CD4-positive, alpha-beta T cell treated with Interferon gamma for 1 hour (primary cell): ENCODE results near the gene BTC.
"Not testable (repeated sequence)": the region's sequence is repeated elsewhere in the genome, so short reads cannot be mapped to it uniquely, and the experiment has no call there.

ENCODE experiments used
- DNase-seq: peaks from one replicate; pipeline ENCODE4 v3.0.0-alpha.2; 2020

Gene BTC, protein sequence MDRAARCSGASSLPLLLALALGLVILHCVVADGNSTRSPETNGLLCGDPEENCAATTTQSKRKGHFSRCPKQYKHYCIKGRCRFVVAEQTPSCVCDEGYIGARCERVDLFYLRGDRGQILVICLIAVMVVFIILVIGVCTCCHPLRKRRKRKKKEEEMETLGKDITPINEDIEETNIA

DNA sequence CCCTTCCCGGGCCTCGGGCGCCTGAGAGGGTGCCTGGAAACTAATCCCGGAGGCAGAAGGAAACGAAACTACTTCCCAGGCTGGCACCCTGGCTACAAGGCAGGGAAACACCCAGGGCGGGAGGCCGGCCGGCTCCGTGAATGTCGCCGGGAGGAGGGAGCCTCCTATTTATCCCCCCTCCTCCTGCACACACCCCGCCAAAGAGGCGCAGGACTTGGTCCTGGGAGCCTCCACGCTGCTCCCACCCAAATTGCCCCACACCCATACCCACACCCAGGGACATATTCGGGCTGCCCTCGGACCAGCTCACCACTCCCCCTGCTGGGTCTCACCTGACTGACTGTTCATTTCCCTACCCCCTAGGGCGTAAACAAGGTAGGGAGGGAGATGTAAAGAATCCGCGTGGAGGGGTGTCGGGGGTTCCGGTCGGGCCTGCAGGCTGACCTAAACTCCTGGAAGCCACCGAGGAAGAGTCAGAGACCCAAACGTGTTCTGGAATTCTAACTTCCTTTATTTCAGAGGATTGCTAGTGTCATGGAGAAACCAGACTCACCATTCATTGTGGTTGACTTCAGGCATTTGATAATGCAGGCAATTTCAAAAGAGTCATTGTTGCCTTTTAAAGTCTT lies at the start of gene BTC:
Gene BTC (minus strand): TSS at position 142 of the 629 bp plus-strand sequence. CDS start 198 bp downstream, outside the sequence.
- DNase-seq, result no peak

DNA sequence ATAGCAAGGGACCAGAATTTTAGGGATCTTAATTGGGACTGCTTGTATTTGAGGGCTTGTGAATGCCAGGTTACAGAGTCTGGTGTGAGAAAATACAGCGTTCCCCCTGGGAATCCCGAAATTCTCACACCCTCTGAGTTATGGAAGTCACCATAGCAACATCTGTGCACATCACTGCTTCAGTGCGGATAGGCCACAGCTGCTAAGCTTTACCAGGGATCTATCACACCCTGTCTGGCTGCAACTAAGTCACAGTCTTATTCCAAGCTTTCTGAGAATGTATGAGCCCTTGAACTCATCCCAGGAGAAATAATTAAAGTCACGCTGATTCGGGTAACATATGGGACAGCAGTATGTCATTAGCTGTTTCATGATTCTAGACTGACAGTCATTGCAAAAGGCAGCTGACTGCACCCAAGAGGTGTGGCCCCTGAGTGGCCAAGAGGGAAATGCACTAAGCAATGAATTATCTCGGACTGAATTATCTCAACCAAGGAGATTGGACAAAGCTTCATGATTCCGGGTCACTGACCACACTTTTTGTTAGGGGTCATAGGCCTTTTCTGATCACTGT lies 46.7 kb upstream of the BTC start:
- DNase-seq, result no peak

DNA sequence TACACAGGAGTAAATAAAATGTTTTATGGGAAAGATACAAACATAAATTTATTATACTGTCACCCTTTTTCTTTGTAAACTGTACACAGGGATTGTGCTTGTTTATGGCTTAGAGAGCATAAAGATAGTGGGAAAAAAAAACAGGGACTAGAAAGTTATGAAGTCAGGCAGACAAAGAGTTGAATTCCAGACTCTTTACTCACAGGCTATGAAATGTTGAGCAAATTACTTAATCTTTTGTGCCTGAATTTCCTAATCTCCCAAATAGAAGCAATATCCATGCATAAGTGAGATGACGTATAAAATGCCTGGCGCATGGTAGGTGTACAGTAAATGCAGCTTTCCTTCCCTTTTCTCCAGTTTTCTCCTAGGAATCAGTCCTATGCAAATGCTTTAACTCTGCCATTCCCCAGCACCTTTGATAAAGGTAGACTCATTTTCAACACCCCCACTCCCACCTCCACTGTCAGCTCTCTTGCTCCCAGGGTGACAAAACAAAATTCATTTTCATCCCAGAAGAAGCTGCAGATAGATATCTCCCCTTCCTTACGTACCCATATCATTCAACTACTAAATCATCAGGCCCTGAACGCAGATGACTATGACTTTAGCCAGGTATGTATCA lies 44.5 kb upstream of the BTC start:
- no peak for DNase-seq

DNA sequence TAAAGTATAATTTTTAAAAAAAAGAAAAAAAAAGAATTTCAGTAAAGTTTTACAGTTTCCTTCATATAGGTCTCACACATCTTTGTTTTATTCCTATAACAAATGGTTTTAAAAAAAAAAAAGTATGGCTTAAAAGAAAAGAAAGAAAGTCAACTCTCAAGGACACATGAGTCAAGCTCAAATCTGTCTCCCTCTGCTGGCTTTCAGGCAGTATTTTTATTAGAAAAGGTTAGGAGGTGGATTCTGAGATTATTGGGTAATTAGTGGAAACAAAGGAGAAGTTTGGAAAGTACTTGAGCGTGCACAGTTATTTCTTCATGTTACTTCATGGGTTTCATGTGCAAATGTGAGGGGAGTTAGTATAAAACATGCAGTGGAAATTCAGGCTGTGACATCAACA lies 36.6 kb upstream of the BTC start:
- no peak for DNase-seq

DNA sequence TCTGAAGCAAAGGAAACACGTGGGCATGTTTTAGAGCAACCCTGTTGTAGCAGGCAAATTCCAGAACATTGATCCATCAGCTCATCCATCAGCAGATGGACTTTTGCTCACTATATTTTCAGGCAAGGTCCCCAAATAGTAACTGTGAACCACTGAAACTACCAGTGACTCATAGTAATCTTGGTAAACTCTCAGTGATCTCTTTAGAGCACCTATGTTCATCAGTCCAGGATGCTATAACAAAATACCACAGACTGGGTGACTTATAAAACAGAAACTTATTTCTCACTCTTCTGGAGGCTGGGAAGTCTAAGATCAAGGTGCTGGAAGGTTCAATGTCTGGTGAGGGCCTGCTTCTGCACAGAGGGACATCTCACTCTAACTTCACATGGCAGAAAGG lies 28.9 kb upstream of the BTC start:
- no peak for DNase-seq

DNA sequence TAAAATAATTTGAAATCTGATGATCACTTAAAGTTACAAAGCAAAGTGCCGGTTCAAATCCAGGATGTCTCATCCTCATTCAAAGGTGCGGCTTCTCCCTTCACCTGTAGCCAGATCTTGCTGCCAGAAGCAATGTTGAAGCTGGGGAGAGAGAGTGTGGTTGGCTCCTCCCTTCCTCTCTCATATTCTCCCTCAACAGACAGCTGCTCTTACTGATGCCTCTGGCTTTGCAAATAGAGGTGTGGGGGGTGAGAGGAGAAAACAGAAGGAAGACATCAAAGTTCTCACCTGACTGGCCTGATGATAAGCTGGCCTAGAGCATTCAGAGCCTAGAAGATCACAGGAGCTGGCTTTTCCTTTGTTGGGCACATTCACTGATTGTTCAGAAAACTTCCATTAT lies 28.3 kb upstream of the BTC start:
- no peak for DNase-seq

DNA sequence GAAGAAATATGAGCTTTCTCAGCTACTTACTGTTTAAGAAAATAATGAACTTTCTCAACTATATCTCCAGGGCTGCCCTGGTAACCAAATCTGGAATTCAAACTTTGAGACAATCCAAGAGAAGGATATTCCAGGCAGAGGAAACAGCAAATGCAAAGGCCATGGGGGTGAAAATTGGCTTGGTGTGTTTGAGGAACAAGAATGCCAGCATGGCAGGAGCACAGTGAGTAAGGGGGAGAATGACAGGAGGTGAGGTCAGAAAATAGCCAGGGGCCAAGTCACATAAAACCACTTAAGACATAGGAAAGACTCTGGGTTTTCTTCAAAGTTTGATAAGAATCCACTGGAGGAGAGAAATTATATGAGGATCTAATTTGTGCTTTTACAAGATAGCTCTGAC lies 27.2 kb upstream of the BTC start:
- no peak for DNase-seq

DNA sequence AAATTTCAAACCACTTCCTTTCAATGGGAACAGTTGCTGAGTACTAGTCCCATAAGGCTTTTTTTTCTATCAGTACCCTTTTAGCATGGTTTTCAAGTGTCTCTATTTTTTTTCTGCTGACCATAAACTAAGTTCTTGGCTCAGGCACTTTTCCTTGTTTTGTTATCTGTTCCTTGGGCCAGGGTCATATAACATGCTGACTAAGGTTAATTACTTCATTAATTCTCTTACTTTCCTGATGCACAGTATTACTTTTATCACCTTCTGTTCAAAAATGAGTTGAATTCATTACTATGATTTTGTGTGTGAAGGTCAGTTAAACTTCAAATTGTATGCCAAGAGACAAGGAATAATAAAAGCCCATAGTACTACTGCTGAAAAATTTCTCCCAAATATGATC lies 19.7 kb upstream of the BTC start:
- DNase-seq, result no peak

DNA sequence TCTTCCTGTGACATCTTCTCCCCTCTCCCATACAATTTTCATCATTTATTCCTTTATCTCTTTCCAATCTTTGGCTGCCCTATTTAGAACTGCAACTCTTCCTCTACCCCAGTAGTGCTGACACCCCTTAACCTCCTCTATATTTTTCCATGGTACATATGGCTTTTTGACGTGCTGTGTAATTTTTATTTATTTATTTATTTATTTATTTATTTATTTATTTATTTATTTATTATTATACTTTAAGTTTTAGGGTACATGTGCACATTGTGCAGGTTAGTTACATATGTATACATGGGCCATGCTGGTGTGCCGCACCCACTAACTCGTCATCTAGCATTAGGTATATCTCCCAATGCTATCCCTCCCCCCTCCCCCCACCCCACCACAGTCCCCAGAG lies 17.7 kb upstream of the BTC start:
- not testable (repeated sequence) for DNase-seq

DNA sequence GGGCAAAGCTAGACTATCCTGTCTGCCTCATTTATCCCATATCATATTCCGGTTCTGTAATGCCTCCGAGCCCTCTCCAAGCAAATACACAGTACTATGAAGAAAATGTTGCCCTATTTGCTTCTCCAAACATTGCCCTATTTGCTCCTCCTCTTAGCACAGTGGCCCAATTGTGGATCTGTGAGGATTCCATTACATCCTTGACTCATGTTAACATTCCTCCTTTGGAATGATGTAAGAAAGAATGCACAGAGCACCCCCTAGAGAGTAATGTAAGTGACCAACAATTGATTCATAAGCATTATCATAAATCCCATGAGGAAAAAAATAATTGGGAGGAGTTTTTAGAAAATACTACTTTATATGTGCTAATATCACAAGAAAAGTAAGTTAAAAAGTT lies 11.3 kb upstream of the BTC start:
- DNase-seq, result no peak

DNA sequence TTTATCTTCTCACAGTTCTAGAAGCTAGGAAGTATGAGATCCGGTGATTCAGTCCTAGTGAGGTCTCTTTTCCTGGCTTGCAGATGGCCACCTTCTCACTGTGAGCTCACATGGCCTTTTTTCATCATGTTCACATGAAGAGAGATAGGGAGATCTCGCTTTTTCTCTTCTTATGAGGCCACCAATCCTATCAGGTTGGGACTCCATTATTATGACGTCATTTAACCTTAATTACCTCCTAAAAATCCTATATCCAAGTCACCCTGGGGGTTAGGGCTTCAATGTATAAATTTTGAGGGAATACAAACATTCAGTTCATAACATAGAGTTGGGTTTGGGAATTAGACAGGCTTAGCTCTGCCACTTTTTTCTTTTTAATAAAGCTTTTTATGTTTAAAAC lies 6.0 kb upstream of the BTC start:
- no peak for DNase-seq

DNA sequence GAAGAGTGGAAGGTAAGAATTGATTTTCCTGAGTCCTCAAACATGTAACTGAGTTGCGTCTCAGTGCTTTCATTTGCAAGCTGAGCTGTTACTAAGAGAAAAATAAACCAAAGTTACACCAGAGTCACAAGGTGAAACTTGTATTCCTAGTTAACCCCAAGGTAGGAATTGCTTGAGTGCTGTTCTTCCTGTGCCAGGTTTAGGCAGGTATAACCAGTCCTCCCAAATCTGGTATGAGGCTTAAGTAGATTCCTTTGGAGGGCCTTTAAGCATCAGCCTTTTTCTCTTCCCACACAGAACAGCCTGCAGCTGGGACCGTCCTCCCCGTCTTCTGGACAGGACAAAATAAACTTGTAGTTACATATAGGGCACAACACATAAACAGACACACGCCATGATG lies 2.3 kb upstream of the BTC start:
- no peak for DNase-seq

DNA sequence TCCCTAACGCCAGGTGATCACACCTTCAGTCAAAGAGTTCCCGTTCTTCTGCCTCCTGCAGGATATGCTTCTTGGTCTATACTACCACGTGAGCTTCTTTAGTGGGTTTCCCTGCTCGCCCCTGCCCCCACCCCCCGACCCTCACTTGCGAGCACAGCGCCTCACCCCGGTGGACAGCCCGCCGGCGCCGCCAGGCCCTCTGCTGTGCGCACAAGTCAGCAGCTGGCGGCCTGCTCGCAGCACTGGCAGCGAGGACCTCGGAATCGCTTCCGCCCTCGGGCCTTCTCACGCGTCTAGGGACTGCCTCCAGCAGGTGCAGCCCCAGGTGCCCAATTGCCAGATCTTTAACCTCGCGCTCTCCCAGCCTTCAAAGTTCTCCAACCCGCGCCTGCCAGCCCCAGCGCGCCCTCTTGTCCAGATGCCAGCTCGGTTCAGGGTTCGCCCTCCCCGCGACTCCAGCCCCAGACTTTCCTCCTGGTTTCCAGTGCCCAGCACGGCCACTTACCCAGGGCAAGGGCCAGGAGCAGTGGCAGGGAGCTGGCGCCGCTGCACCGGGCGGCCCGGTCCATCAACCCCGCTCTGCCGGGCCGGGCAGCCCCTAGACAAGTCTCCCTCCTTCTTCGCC lies 454 bp downstream of the BTC start:
- no peak for DNase-seq

DNA sequence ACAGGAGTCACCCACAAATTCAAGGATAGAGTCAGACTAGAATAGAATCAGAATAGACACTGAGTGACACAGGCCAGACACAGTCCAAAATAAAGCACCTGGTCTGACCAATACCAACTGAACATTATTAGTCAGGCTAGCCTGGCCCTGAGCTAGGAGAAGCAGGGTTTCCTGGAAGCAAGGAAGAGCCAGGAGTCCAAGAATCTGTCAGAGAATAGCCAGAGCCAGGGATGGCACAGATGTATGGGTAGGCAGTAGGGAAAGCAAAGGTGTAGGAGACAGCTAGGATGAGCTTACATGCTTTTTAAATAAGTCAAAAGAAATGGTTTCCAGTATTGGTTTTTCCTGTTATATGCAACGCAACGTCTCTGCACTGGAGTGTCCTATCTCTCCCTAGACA lies 3.7 kb downstream of the BTC start:
- DNase-seq, result no peak

DNA sequence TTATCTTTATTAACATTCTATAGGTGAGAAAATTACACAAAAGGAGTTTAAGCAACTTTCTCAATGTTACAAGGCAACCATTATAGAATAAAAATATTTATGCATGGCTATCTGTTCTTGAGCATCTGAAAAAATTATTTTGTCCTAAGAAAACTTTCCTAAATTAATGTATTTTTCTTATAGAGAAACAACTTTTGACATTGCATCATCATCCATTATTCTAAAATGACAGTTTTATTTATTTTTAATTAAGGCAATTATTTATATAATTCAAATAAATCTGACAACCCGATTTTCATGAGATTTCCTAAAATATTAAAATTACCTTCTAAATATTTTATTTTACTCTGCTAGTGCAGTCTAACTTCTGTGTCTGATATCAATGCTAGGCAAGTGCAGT lies 4.8 kb downstream of the BTC start:
- DNase-seq, result no peak

DNA sequence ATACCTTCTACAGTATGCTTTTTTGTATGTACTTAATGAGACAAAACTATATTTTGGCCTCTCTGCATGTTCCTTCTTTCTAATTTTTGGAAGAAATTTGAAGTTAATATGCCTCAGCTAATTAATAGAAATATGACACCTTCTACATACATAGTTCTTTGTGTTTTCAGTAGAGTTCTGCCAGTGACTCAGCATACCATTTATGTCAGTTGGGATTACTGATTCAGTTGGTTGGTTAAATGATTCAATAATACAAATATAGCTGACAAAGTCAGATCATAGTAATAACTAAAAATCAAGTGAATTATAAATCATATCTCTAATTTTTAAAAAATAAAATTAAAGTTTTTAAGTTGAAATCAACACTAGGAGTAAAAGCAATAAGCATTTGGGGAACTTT lies 16.8 kb downstream of the BTC start:
- DNase-seq, result no peak

DNA sequence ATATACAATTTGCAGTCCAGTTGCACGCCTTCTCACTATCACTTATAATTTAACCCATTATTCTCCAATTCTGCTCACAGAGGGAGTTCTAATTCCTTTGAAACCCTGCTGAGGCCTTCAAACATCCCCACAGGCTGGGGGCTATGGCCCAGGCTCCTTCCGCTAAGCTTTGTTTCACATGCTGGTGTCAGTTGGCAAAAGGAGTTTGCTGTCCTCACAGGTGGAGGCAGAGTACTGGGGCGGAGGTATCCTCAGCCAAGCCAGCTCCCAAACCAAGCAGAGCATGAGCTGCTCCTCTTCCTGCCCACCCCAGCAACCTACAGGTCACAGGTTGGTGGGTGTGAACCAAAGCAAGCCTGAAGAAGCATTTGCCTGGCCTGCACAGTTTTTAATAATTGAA lies 21.5 kb downstream of the BTC start:
- DNase-seq, result no peak

DNA sequence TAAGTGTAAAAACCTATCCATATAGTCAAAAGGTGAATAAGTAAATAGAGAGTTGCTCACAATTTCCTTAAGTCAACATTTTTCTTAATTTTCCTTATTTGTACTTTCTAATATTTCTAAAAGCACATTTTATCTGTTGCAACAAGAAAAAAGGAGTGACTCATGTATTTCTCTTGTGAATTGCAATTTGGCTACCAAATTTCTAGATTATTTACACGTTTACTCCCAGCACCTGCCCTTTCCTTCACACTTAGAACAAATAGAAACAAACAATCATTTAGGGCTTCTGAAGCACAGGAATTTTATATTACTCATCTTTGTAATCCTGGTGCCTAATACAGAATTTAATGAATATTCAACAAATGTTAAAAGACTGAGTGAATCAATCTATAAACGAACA lies 22.2 kb downstream of the BTC start:
- DNase-seq, result no peak

DNA sequence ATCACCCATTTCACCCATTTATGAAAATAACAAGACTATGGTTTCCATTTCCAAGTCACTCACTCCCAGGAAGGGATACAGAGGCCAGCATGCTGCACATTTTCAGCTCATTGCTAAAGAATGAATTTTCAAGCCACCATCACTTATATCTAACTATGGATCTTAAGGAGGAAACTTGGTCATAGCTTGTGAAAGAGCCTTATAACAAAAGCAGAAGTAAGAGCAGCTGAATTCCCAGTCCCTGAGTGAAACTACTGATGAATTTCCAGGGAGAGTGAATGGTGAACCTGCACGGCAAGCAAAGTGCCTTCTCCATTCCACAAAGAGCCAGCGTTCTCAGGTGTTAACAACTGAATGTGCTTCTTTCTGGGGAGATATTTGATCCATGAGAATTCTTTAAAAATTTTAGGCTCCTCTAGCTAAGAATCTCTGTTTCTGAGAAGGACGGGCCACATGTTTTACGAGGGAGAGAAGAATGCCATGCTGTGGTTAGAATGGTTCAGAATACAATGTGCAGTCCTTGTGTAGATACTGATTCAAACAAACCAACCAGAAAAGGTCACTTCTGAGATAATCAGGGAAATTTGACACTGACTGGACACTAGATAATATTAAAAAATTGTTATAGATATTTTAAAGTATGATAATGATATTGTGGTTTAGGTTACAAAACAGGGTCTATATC lies 24.0 kb downstream of the BTC start:
- DNase-seq, result no peak

DNA sequence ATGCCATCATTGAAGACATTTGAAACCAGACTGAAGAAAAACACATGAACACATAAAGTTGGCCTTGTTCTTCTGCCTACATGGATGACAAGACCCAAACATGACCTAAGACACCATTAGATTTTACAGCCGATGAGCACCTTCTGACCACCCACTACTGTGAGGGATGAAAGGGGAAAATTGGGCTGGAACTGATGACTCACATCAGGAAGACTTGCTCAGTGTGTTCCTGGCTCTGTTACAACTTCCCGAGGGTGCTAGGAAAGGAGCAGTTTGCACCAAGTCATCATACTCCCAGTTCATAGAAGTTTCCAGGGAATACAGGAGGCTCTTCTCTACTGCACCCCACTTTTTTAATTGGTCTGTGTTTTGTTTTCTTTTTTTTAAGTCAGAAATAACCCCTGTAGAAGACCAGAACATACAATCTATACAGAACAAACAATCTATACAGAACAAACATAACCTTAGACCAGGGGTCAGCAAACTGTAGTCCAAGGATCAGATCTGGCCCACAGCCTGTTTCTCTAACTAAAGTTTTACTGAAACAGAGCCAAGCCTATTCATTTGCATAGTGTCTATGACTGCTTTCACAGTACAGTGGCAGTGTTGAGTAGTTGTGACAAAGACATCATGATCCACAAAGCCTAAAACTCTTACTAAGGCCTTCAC lies 25.3 kb downstream of the BTC start:
- no peak for DNase-seq

DNA sequence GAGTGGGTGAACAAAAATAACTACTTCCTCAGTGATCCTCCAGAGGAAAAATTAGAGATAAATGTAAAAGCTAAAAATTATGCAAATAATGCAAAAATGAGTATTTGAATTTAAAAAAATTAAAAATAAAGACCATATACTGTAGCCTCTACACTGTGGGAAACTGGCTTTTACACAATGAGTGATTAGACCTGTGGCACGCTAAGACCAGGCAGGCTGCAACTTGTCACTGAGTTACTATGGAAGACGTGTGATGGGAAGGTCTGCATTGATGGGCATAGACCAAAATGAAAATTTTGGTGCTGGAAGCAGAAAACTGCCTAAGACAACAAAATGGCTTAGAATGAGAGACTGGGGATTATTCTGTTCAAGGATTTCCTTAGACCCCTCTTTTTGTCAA lies 30.2 kb downstream of the BTC start:
- DNase-seq, result no peak

DNA sequence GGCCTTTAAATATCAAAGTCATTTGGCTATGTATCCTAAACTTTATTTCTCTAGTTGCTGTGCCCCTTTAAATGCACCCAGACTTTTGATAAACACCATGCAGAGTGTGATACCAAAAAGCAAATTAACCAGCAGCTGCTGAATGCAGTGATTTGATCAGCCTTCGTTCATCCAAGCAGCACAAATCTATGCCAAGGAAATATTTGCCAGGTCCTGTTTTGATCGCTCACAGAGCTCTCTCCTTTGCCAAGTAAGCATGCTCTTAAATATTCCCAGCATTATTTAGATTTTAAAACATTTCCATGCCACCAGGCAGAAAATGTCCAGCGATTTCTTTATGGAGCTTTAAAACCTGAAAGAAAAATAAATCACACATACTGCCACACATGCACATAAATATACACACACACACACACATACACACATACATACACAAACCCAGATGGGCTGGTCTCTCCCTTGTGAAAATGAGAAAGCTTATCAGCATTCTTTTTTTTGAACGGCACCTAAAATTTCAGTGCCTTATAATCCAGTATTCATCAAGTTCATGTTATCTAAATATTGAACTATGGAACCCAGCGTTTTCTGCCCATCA lies 35.7 kb downstream of the BTC start:
- DNase-seq, result no peak
